Transverse colon (tissue), 4 donors: Measurements from ENCODE around the gene IL17RE. TPM values are rescaled to one million over a fixed set of nuclear protein-coding genes. Genes with fewer than 3 reads are reported as not detected.

Experiments
- DNase-seq: peaks from one replicate; pipeline ENCODE4 v3.0.0-alpha.2; 2019
- H3K27ac ChIP-seq, 4 donors: fragments of 200-600 bp; sonication (generic); 2 replicates each; pipeline ENCODE4 v1.5.1; 2016 to 2018; ENCODE audit warnings: inconsistent platforms in 4 of 4
- H3K27me3 ChIP-seq: fragments of 200-600 bp; sonication (generic); 2 replicates; pipeline ENCODE4 v1.5.1; 2017; ENCODE audit warnings: inconsistent platforms
- H3K36me3 ChIP-seq, 4 donors: fragments of 200-600 bp; sonication (generic); 2 replicates each; pipeline ENCODE4 v1.5.1; 2017 to 2019; ENCODE audit warnings: inconsistent platforms in 4 of 4
- H3K4me1 ChIP-seq, 4 donors: fragments of 200-600 bp; sonication (generic); 2 replicates each; pipeline ENCODE4 v1.5.1; 2017 to 2020; ENCODE audit warnings: inconsistent platforms in 4 of 4
- H3K4me3 ChIP-seq, 4 donors: fragments of 200-600 bp; sonication (generic); 1 replicate in 1 of 4; 2 replicates in 3 of 4; pipeline versions ENCODE4 v1.5.1 to v1.6.1; 2017 to 2019; ENCODE audit warnings: inconsistent platforms in 4 of 4
- H3K9me3 ChIP-seq, 2 donors: fragments of 200-600 bp; sonication (generic); 2 replicates each; pipeline ENCODE4 v1.5.1; 2017 to 2019; ENCODE audit warnings: inconsistent platforms in 2 of 2
- CTCF ChIP-seq, 5 experiments: fragments of 200-600 bp in 3 of 5; fragments of 450-650 bp in 2 of 5; sonication (generic) in 3 of 5; IDR thresholded peaks; 1 replicate in 2 of 5; 2 replicates in 3 of 5; pipeline ENCODE4 v1.5.1; 2016 to 2017; ENCODE audit warnings: antibody characterized with exemption in 5 of 5, inconsistent platforms in 3 of 5, mild to moderate bottlenecking in 2 of 5, moderate library complexity in 1 of 5
- EP300 ChIP-seq: sonication (generic); formaldehyde crosslinking; IDR thresholded peaks from one replicate; pipeline ENCODE4 v1.6.1; 2017; ENCODE audit warnings: antibody characterized with exemption, low read depth
- POLR2A ChIP-seq: fragments of 450-650 bp; IDR thresholded peaks from one replicate; pipeline ENCODE4 v1.6.1; 2016; ENCODE audit warnings: antibody characterized with exemption, mild to moderate bottlenecking, moderate library complexity
- POLR2AphosphoS5 ChIP-seq, 3 donors: sonication (generic); formaldehyde crosslinking; IDR thresholded peaks; one replicate each; pipeline ENCODE4 v1.6.1; 2016; ENCODE audit warnings: antibody characterized with exemption in 3 of 3
- WGBS, 2 donors: methylation state at CpG; one replicate each; pipeline ENCODE4 v1.1.5; 2018; ENCODE audit warnings: low coverage in 1 of 2; 5-methylcytosine and 5-hydroxymethylcytosine counted together
- in situ Hi-C, 4 donors: fragments of 200-750 bp; cut with MboI; loops; one replicate each; pipeline versions ENCODE4 v1.15.0 to v1.15.1; 2017; ENCODE audit warnings: low sequenced_read_pairs in 3 of 4, low pct_ligation_motif_present in 1 of 4, low pct_unique_long_range_greater_than_20kb in 1 of 4
- intact Hi-C: fragments of 100-400 bp; cut with DNase I; formaldehyde crosslinking; loops from one replicate; pipeline ENCODE4 v1.15.1; 2023; ENCODE audit warnings: low total_unique reads
- total RNA-seq, 4 donors: library from RNA; depleted of rRNA; stranded (reverse); fragments of >200 nt; gene quantifications; one replicate each; pipeline ENCODE4 v1.1.0, GENCODE V29; 2016

IL17RE gene
- total RNA-seq, 4 donors from 2014 or later: 81.5 to 178 (median 108) TPM

- 0% methylated on average over 6 to 28 of the region's 50 CpGs for WGBS, 2 donors
- Histone ChIP-seq H3K27ac (peak within 1 kb of the TSS; percentile 90 to 100 (median 96)), H3K27me3 (no peaks in the 10 kb centered on the region), H3K4me3 (peak within 1 kb of the TSS; percentile 64 to 94 (median 86)), H3K36me3 (no peaks in the 10 kb centered on the region), H3K9me3 (no peaks in the 10 kb centered on the region), H3K4me1 (peaks cover 11 to 35% (median 27%) of the 10 kb centered on the region in 4 donors)
- in situ Hi-C loops (no loop called here), intact Hi-C loops (no loop called here)
- DNase-seq: peak; percentile 98
- TF ChIP-seq POLR2A (peak; percentile 84), EP300 (no peak), POLR2AphosphoS5 (IDR thresholded peaks at IDR 0.05) (peak; percentile 90 to 96 (median 91)), CTCF (IDR thresholded peaks at IDR 0.05) (no peak)
These were observed 31.1 kb downstream of the IL17RE start, which contains the start of gene CRELD1 for GRCh38 chr3:9933561-9934234. Gene CRELD1, plus strand, starts transcription at chr3:9933834. Its CDS starts 605 bp downstream, at chr3:9934439.

- Histone ChIP-seq H3K4me3 (peak overlapping the region; percentile 64 to 94 (median 82)), H3K27me3 (no peaks in the 10 kb centered on the region), H3K36me3 (no peaks in the 10 kb centered on the region), H3K27ac (peak overlapping the region; percentile 90 to 100 (median 96)), H3K9me3 (no peaks in the 10 kb centered on the region), H3K4me1 (peaks cover 11 to 35% (median 27%) of the 10 kb centered on the region in 4 donors)
- 0 to 4% methylated on average over 3 to 11 of the region's 11 CpGs for WGBS, 2 donors
- DNase-seq: no peak
- intact Hi-C loops: no loop called here
- no peak for TF ChIP-seq POLR2A
- TF ChIP-seq EP300: no peak
- no peak for TF ChIP-seq POLR2AphosphoS5 (IDR thresholded peaks at IDR 0.05)
- peak in 2 of 5 experiments; percentile 28 to 37 for TF ChIP-seq CTCF (IDR thresholded peaks at IDR 0.05)
- in situ Hi-C loops: no loop called here
These were observed 31.6 kb downstream of the IL17RE start for GRCh38 chr3:9934235-9934621.

GRCh38 chr3:9934993-9935392 is 32.3 kb downstream of the IL17RE start:
- no peak for TF ChIP-seq EP300
- TF ChIP-seq CTCF (IDR thresholded peaks at IDR 0.05): no peak
- no peak for TF ChIP-seq POLR2AphosphoS5 (IDR thresholded peaks at IDR 0.05)
- no peak for TF ChIP-seq POLR2A
- in situ Hi-C loops: no loop called here
- DNase-seq: no peak
- intact Hi-C loops: no loop called here
- Histone ChIP-seq H3K9me3 (no peaks in the 10 kb centered on the region), H3K4me3 (peak overlapping the region in 1 of 4 donors; percentile 94), H3K27me3 (no peaks in the 10 kb centered on the region), H3K4me1 (peaks cover 11 to 35% (median 27%) of the 10 kb centered on the region in 4 donors), H3K36me3 (no peaks in the 10 kb centered on the region), H3K27ac (no peak overlapping the region)
- 48 to 56% methylated on average over 3 to 4 of the region's 4 CpGs for WGBS, 2 donors

GRCh38 chr3:9935966-9936510 is 33.4 kb downstream of the IL17RE start:
- in situ Hi-C loops: no loop called here
- 86 to 89% methylated on average over 1 to 5 of the region's 5 CpGs for WGBS, 2 donors

More at GRCh38 chr3:9935966-9936510, 33.4 kb downstream of the IL17RE start:
- no peak for TF ChIP-seq POLR2AphosphoS5 (IDR thresholded peaks at IDR 0.05)
- no peak for TF ChIP-seq EP300
- no peak for TF ChIP-seq POLR2A
- no peak for TF ChIP-seq CTCF (IDR thresholded peaks at IDR 0.05)
- no peak overlapping the region for H3K27ac ChIP-seq
- no peak overlapping the region for H3K4me3 ChIP-seq
- peaks cover 11 to 35% (median 27%) of the 10 kb centered on the region in 4 donors for H3K4me1 ChIP-seq
- H3K36me3 ChIP-seq: no peaks in the 10 kb centered on the region
- intact Hi-C loops: no loop called here
- no peaks in the 10 kb centered on the region for H3K27me3 ChIP-seq
- no peak for DNase-seq
- H3K9me3 ChIP-seq: no peaks in the 10 kb centered on the region
